GM12873 (cell line): ENCODE data around the gene EXD3.

ENCODE experiments used
- CTCF ChIP-seq: IDR thresholded peaks from 2 replicates; pipeline ENCODE4 v1.5.1; 2012; ENCODE audit warnings: low read depth, mild to moderate bottlenecking, moderate library complexity, low read length, control low read depth; ENCODE audit not compliant: insufficient read depth; ENCODE audit errors: missing control alignments

Gene EXD3

GRCh38 chr9:137309368-137310188 lies 113.4 kb downstream of the EXD3 start:
- TF ChIP-seq CTCF = no peak

- no peak for TF ChIP-seq CTCF
Measured at GRCh38 chr9:137308057-137308619, 114.8 kb downstream of the EXD3 start.

GRCh38 chr9:137307255-137308056 lies 115.5 kb downstream of the EXD3 start:
- TF ChIP-seq CTCF = no peak

- no peak for TF ChIP-seq CTCF
Measured at GRCh38 chr9:137306850-137307254, 116.1 kb downstream of the EXD3 start.

GRCh38 chr9:137306066-137306849 lies 116.7 kb downstream of the EXD3 start:
- no peak for TF ChIP-seq CTCF

GRCh38 chr9:137305798-137306065 lies 117.2 kb downstream of the EXD3 start:
- TF ChIP-seq CTCF = no peak

GRCh38 chr9:137305060-137305797 lies 117.7 kb downstream of the EXD3 start:
- peak; percentile 20 for TF ChIP-seq CTCF
